ENCODE measurements around the gene VGLL4.

VGLL4 gene

DNA sequence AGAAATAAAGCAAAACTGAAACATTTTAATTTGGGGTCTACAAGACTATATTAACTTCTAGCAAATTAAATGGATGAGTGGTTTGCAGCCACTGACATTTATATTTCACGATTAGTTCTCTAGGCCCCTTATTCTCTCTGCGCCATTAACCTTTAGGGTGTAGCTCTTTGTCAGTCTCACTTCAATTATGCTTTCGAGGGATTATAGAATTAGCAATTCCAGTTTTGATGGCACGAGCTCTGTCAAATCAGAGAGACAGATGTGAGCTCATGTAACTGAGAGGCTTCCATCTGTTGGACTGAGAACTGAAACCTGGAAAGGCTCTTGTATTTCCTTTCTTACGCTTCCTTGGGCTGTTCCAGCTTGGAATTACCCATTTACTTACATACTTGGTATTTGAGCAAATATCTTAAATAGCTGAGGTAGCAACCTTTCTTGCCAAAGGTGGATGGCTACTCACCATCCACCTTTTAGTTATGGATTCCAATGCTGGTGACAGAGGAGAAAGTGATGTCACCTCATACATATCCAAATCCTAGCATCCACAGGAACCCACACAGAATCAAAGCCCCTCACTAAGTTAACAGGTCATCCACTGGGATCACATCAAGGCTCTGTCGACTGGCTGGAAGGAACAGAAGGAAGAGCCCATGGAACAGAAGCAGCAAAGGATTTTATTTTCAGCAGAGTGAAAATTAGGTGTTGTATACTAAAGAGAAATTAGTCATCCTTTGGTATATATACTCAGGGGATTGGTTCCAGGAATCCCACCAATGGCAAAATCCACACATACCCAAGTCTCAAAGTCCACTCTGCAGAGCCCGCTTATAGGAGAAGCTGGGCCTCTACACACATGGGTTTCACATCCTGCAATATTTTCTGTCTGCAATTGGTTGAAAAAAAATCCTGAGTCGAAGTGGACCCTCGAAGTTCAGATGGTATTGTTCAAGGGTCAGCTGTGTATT lies 20.8 kb downstream of the VGLL4 start:
- H3K9me2 ChIP-seq (replicated peaks; ENCODE audit: insufficient read depth, low read length): no peaks in the 10 kb centered on the region
- no peak overlapping the region for H2AFZ ChIP-seq (ENCODE audit: low read depth, low read length, severe bottlenecking)
- no peak overlapping the region for H3K9ac ChIP-seq (ENCODE audit: low read length)
- H4K20me1 ChIP-seq (ENCODE audit: low read depth, low read length): peaks cover 45% of the 10 kb centered on the region
- H3K79me2 ChIP-seq (ENCODE audit: insufficient read depth, low read length): peaks cover 100% of the 10 kb centered on the region
- H3K4me3 ChIP-seq (ENCODE audit: insufficient read depth, low read length, poor library complexity, severe bottlenecking): no peak overlapping the region
- H3K27ac ChIP-seq (ENCODE audit: low read depth, low read length): no peak overlapping the region
- H3K4me2 ChIP-seq (ENCODE audit: low read depth, low read length, poor library complexity, severe bottlenecking): no peak overlapping the region
- no peaks in the 10 kb centered on the region for H3F3A ChIP-seq (ENCODE audit: insufficient read depth)
- no peaks in the 10 kb centered on the region for H3K36me3 ChIP-seq (ENCODE audit: low read length)
- TF ChIP-seq EZH2phosphoT487 (conservative IDR thresholded peaks at IDR 0.05; ENCODE audit: low read length): no peak
- TF ChIP-seq, protein P1, sequence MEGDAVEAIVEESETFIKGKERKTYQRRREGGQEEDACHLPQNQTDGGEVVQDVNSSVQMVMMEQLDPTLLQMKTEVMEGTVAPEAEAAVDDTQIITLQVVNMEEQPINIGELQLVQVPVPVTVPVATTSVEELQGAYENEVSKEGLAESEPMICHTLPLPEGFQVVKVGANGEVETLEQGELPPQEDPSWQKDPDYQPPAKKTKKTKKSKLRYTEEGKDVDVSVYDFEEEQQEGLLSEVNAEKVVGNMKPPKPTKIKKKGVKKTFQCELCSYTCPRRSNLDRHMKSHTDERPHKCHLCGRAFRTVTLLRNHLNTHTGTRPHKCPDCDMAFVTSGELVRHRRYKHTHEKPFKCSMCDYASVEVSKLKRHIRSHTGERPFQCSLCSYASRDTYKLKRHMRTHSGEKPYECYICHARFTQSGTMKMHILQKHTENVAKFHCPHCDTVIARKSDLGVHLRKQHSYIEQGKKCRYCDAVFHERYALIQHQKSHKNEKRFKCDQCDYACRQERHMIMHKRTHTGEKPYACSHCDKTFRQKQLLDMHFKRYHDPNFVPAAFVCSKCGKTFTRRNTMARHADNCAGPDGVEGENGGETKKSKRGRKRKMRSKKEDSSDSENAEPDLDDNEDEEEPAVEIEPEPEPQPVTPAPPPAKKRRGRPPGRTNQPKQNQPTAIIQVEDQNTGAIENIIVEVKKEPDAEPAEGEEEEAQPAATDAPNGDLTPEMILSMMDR (IDR thresholded peaks at IDR 0.05; ENCODE audit: insufficient read depth, low read length, poor library complexity, severe bottlenecking): no peak
- no peaks in the 10 kb centered on the region for H3K27me3 ChIP-seq (ENCODE audit: low read length)
- no peaks in the 10 kb centered on the region for H3K9me3 ChIP-seq (ENCODE audit: insufficient read depth, low read length)

- H3K9ac ChIP-seq (ENCODE audit: low read length): no peak overlapping the region
- H3K27me3 ChIP-seq (ENCODE audit: low read length): no peaks in the 10 kb centered on the region
- H4K20me1 ChIP-seq (ENCODE audit: low read depth, low read length): peaks cover 35% of the 10 kb centered on the region
- H3K9me2 ChIP-seq (replicated peaks; ENCODE audit: insufficient read depth, low read length): no peaks in the 10 kb centered on the region
- H3K27ac ChIP-seq (ENCODE audit: low read depth, low read length): no peak overlapping the region
- H2AFZ ChIP-seq (ENCODE audit: low read depth, low read length, severe bottlenecking): no peak overlapping the region
- H3K4me2 ChIP-seq (ENCODE audit: low read depth, low read length, poor library complexity, severe bottlenecking): no peak overlapping the region
- no peaks in the 10 kb centered on the region for H3K36me3 ChIP-seq (ENCODE audit: low read length)
- no peaks in the 10 kb centered on the region for H3K9me3 ChIP-seq (ENCODE audit: insufficient read depth, low read length)
- no peaks in the 10 kb centered on the region for H3F3A ChIP-seq (ENCODE audit: insufficient read depth)
- peaks cover 100% of the 10 kb centered on the region for H3K79me2 ChIP-seq (ENCODE audit: insufficient read depth, low read length)
- TF ChIP-seq, protein P1 (IDR thresholded peaks at IDR 0.05; ENCODE audit: insufficient read depth, low read length, poor library complexity, severe bottlenecking): no peak
- TF ChIP-seq EZH2phosphoT487 (conservative IDR thresholded peaks at IDR 0.05; ENCODE audit: low read length): no peak
- no peak overlapping the region for H3K4me3 ChIP-seq (ENCODE audit: insufficient read depth, low read length, poor library complexity, severe bottlenecking)
Measured at GRCh38 chr3:11621077-11621476, 22.6 kb downstream of the VGLL4 start.

- Histone ChIP-seq H3K79me2 (ENCODE audit: insufficient read depth, low read length) (peaks cover 100% of the 10 kb centered on the region), H3K36me3 (ENCODE audit: low read length) (no peaks in the 10 kb centered on the region), H3K4me3 (ENCODE audit: insufficient read depth, low read length, poor library complexity, severe bottlenecking) (no peak overlapping the region), H3K27me3 (ENCODE audit: low read length) (no peaks in the 10 kb centered on the region), H3F3A (ENCODE audit: insufficient read depth) (no peaks in the 10 kb centered on the region), H3K9me2 (replicated peaks; ENCODE audit: insufficient read depth, low read length) (no peaks in the 10 kb centered on the region), H2AFZ (ENCODE audit: low read depth, low read length, severe bottlenecking) (no peak overlapping the region), H3K9ac (ENCODE audit: low read length) (no peak overlapping the region), H3K9me3 (ENCODE audit: insufficient read depth, low read length) (no peaks in the 10 kb centered on the region), H3K4me2 (ENCODE audit: low read depth, low read length, poor library complexity, severe bottlenecking) (peak overlapping the region; percentile 18), H3K27ac (ENCODE audit: low read depth, low read length) (no peak overlapping the region), H4K20me1 (ENCODE audit: low read depth, low read length) (peaks cover 25% of the 10 kb centered on the region)
- no peak for TF ChIP-seq EZH2phosphoT487 (conservative IDR thresholded peaks at IDR 0.05; ENCODE audit: low read length)
- TF ChIP-seq, protein P1 (IDR thresholded peaks at IDR 0.05; ENCODE audit: insufficient read depth, low read length, poor library complexity, severe bottlenecking): peak; percentile 19
Measured at GRCh38 chr3:11619946-11620652, 23.6 kb downstream of the VGLL4 start.
